ENCODE measurements around the gene TRIP13. TPM values are rescaled to one million over a fixed set of nuclear protein-coding genes. Genes with fewer than 3 reads are reported as not detected.

Gene TRIP13
- total RNA-seq, 1 experiment from 2014 or later = 42.6 TPM

GRCh38 chr5:963673-964531 is 71.2 kb downstream of the TRIP13 start:
- Histone ChIP-seq H3K23me2 (ENCODE audit: insufficient read length, low read depth, low read length, poor library complexity, severe bottlenecking) (no peaks in the 10 kb centered on the region), H3K79me1 (ENCODE audit: insufficient read depth, low read depth, low read length, poor library complexity, severe bottlenecking) (no peaks in the 10 kb centered on the region), H3K14ac (ENCODE audit: insufficient read depth, low read length) (peak overlapping the region; percentile 3; the same call in 1 of the 2 replicates), H3K9ac (ENCODE audit: extremely low read depth, insufficient read length, low read length) (no peak overlapping the region), H3K27ac (ENCODE audit: insufficient read length, low read depth, low read length) (no peak overlapping the region), H4K5ac (ENCODE audit: insufficient read length, low read depth, low read length) (no peak overlapping the region), H3K4me2 (ENCODE audit: insufficient read depth, insufficient read length, low read length) (no peak overlapping the region), H3K9me3 (ENCODE audit: control insufficient read depth, low read depth, low read length) (no peaks in the 10 kb centered on the region), H4K91ac (ENCODE audit: insufficient read length, low read depth, low read length) (no peak overlapping the region), H2AFZ (ENCODE audit: low read length) (no peak overlapping the region), H3K18ac (ENCODE audit: insufficient read length, low read depth, low read length) (no peak overlapping the region), H3K4me1 (ENCODE audit: insufficient read depth, low read length) (no peaks in the 10 kb centered on the region), H2BK15ac (ENCODE audit: low read depth, low read length) (no peak overlapping the region), H2BK5ac (ENCODE audit: insufficient read length, low read length) (no peak overlapping the region), H2BK20ac (ENCODE audit: low read depth, low read length, poor library complexity, severe bottlenecking) (no peak overlapping the region), H3T11ph (ENCODE audit: low read length) (no peak overlapping the region), H3K79me2 (ENCODE audit: insufficient read depth, low read length) (no peaks in the 10 kb centered on the region), H2AK5ac (ENCODE audit: insufficient read length, low read length) (no peak overlapping the region), H3K23ac (ENCODE audit: insufficient read length, low read depth, low read length) (no peak overlapping the region), H2BK120ac (ENCODE audit: low read depth, low read length, poor library complexity, severe bottlenecking) (no peak overlapping the region), H4K20me1 (ENCODE audit: control insufficient read depth, insufficient read depth, insufficient read length) (no peaks in the 10 kb centered on the region), H3K56ac (ENCODE audit: insufficient read length, low read depth, low read length) (no peak overlapping the region), H2BK12ac (ENCODE audit: insufficient read length, low read depth, low read length) (no peak overlapping the region), H3K4ac (ENCODE audit: low read depth, low read length) (no peak overlapping the region), H4K8ac (replicated peaks; ENCODE audit: insufficient read length, low read depth, low read length) (no peak overlapping the region), H3K27me3 (ENCODE audit: insufficient read depth, low read length) (no peaks in the 10 kb centered on the region)
- no peak for TF ChIP-seq CTCF (conservative IDR thresholded peaks at IDR 0.05)
- Mint-ChIP-seq H3K27ac (peak overlapping the region in 1 of 3 experiments; percentile 27; a peak in 1 of 7 replicates), H3K4me3 (no peak overlapping the region), H3K27me3 (ENCODE audit: low read depth) (peaks cover 15% of the 10 kb centered on the region), H3K4me1 (no peaks in the 10 kb centered on the region), H3K9me3 (no peaks in the 10 kb centered on the region), H3K36me3 (ENCODE audit: insufficient read depth in 1 of 3, low read depth in 3 of 3) (no peaks in the 10 kb centered on the region; a peak in 1 of 7 replicates)
- DNase-seq = no peak
- WGBS (ENCODE audit: extremely low coverage, insufficient read length, low lambda C conversion rate) = no CpG with 5 or more reads among the region's 31 CpGs

Data from H9 (cell line).